ENCODE data around the gene SERINC1. TPM values are rescaled to one million over a fixed set of nuclear protein-coding genes. Genes with fewer than 3 reads are reported as not detected.

SERINC1 gene
- total RNA-seq, 1 donor from 2014 or later, result 136 TPM

GRCh38 chr6:122412001-122412400 is 59.6 kb downstream of the SERINC1 start:
- Mint-ChIP-seq H3K9me3 (peaks cover 16% of the 10 kb centered on the region), H3K4me3 (no peak overlapping the region), H3K27me3 (ENCODE audit: insufficient read depth, low read depth) (no peaks in the 10 kb centered on the region), H3K36me3 (peaks cover 53% of the 10 kb centered on the region), H3K4me1 (no peaks in the 10 kb centered on the region), H3K27ac (no peak overlapping the region)
- H3K9me3 ChIP-seq (ENCODE audit: low read depth), result no peaks in the 10 kb centered on the region
- DNase-seq (ENCODE audit: low spot score), result no peak
- H3K36me3 ChIP-seq, result peaks cover 33% of the 10 kb centered on the region
- no peak overlapping the region for H3K9ac ChIP-seq
- TF ChIP-seq CTCF (IDR thresholded peaks at IDR 0.05) (no peak), EZH2 (IDR thresholded peaks at IDR 0.05) (no peak), EZH2phosphoT487 (IDR thresholded peaks at IDR 0.05) (no peak)
- H3K4me2 ChIP-seq, result no peak overlapping the region
- H2AFZ ChIP-seq (replicated peaks), result no peak overlapping the region
- H3K4me1 ChIP-seq, result no peaks in the 10 kb centered on the region
- H3K79me2 ChIP-seq (ENCODE audit: low read depth), result peaks cover 65% of the 10 kb centered on the region
- H3F3A ChIP-seq (ENCODE audit: low read depth), result no peaks in the 10 kb centered on the region
- H3K4me3 ChIP-seq, result no peak overlapping the region
- no peaks in the 10 kb centered on the region for H3K27me3 ChIP-seq
- H3K27ac ChIP-seq, result no peak overlapping the region
- peaks cover 66% of the 10 kb centered on the region for H4K20me1 ChIP-seq (ENCODE audit: low read depth)

GRCh38 chr6:122408702-122409458 is 62.7 kb downstream of the SERINC1 start:
- peaks cover 2% of the 10 kb centered on the region for H3K4me1 Mint-ChIP-seq
- Histone ChIP-seq H3K36me3 (peaks cover 21% of the 10 kb centered on the region), H3F3A (ENCODE audit: low read depth) (no peaks in the 10 kb centered on the region), H3K9me3 (ENCODE audit: low read depth) (no peaks in the 10 kb centered on the region), H3K4me2 (no peak overlapping the region), H3K27ac (no peak overlapping the region), H3K4me1 (no peaks in the 10 kb centered on the region), H3K27me3 (no peaks in the 10 kb centered on the region), H3K79me2 (ENCODE audit: low read depth) (peaks cover 95% of the 10 kb centered on the region), H4K20me1 (ENCODE audit: low read depth) (peaks cover 88% of the 10 kb centered on the region), H2AFZ (replicated peaks) (no peak overlapping the region), H3K9ac (no peak overlapping the region), H3K4me3 (no peak overlapping the region)
- no peak for TF ChIP-seq EZH2 (IDR thresholded peaks at IDR 0.05)
- no peak for TF ChIP-seq CTCF (IDR thresholded peaks at IDR 0.05)
- no peak for TF ChIP-seq EZH2phosphoT487 (IDR thresholded peaks at IDR 0.05)
- H3K27me3 Mint-ChIP-seq (ENCODE audit: insufficient read depth, low read depth), result no peaks in the 10 kb centered on the region
- peaks cover 32% of the 10 kb centered on the region for H3K9me3 Mint-ChIP-seq
- no peak overlapping the region for H3K27ac Mint-ChIP-seq
- H3K4me3 Mint-ChIP-seq, result no peak overlapping the region
- peaks cover 73% of the 10 kb centered on the region for H3K36me3 Mint-ChIP-seq
- DNase-seq (ENCODE audit: low spot score), result no peak

- no peak overlapping the region for H2AFZ ChIP-seq (replicated peaks)
- H3K4me3 Mint-ChIP-seq, result no peak overlapping the region
- no peak overlapping the region for H3K9ac ChIP-seq
- peaks cover 72% of the 10 kb centered on the region for H3K36me3 Mint-ChIP-seq
- H3K27ac Mint-ChIP-seq, result no peak overlapping the region
- H3K9me3 Mint-ChIP-seq, result peaks cover 33% of the 10 kb centered on the region
- no peaks in the 10 kb centered on the region for H3K9me3 ChIP-seq (ENCODE audit: low read depth)
- peaks cover 3% of the 10 kb centered on the region for H3K4me1 Mint-ChIP-seq
- H4K20me1 ChIP-seq (ENCODE audit: low read depth), result peaks cover 93% of the 10 kb centered on the region
- TF ChIP-seq CTCF (IDR thresholded peaks at IDR 0.05), result no peak
- no peak for TF ChIP-seq EZH2 (IDR thresholded peaks at IDR 0.05)
- TF ChIP-seq EZH2phosphoT487 (IDR thresholded peaks at IDR 0.05), result no peak
- H3K27me3 Mint-ChIP-seq (ENCODE audit: insufficient read depth, low read depth), result no peaks in the 10 kb centered on the region
- peaks cover 95% of the 10 kb centered on the region for H3K79me2 ChIP-seq (ENCODE audit: low read depth)
- H3K36me3 ChIP-seq, result peaks cover 15% of the 10 kb centered on the region
- DNase-seq (ENCODE audit: low spot score), result no peak
- H3K27ac ChIP-seq, result no peak overlapping the region
- no peaks in the 10 kb centered on the region for H3K27me3 ChIP-seq
- no peaks in the 10 kb centered on the region for H3K4me1 ChIP-seq
- H3K4me2 ChIP-seq, result no peak overlapping the region
- no peak overlapping the region for H3K4me3 ChIP-seq
- no peaks in the 10 kb centered on the region for H3F3A ChIP-seq (ENCODE audit: low read depth)
These were observed 63.4 kb downstream of the SERINC1 start for GRCh38 chr6:122408240-122408639.

Data from neural progenitor cell (in vitro differentiated cells).